ENCODE measurements around the gene GREB1. TPM values are rescaled to one million over a fixed set of nuclear protein-coding genes. Genes with fewer than 3 reads are reported as not detected.

The GREB1 gene
- total RNA-seq, 2 donors from 2014 or later = 0.15 to 1.1 TPM

DNA sequence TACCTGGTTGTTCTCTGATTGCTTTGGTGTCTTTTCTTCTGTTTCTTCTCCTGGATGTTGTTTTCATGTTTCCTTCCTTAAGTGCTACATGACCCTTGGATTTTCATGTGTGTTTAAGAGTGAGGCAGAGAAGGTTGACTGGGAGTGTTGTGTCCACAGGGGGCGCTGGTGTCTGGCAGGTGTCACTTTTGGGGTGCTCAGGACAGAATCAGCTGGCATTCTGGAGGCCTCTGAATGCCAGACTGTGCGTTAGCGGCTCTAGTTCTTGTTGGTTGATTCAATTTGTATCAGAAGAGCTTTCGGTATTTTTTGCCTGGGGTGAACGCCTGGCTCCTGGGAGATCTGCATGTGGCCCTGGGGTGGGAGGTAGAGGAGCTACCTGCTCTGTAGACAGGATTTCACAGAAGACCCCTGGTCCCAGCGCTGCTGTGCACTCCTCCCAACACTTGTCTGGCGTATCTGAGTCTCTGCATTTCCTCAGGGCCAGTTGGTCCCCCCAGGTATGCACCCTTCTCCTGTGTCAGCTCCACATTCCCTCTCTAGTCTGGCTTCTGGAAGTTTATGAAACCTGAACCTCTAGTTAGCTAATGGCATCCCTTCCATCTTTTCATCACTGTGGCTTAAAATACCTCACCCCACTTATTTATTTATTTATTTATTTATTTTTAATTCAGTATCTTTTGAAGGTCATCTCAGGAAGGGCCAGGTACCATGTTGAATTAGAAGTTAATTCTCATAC lies 1.1 kb downstream of the GREB1 start:
- no peak overlapping the region for H3K4me3 Mint-ChIP-seq
- no peaks in the 10 kb centered on the region for H3K36me3 Mint-ChIP-seq (ENCODE audit: low read depth)
- DNase-seq (no peak), ATAC-seq (no peak)
- no peaks in the 10 kb centered on the region for H3K4me1 Mint-ChIP-seq
- no peaks in the 10 kb centered on the region for H3K9me3 ChIP-seq (ENCODE audit: control insufficient read depth, low read length, poor library complexity, severe bottlenecking)
- peaks cover 52% of the 10 kb centered on the region for H3K27me3 Mint-ChIP-seq
- H3K27ac Mint-ChIP-seq = no peak overlapping the region

DNA sequence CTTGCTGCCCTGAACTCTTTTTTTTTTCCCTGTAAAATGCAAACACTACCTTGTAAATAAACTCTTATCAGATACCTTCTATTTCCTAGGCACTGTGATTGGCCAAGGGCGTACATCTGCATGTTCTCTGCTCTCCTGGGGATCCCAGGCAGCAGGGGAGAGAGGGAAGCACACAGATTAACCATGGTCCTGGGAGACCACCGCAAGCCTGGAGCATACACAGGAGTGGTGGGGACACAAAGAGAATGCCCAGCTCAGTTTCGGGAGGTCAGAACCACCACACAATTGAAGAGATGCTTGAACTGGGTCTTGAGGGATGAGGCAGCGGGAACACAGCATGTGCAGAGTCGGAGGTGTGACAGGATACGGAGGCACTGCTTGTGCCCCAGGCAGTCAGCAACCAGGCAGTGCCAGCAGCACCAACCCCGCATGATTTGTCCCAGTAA lies 2.1 kb downstream of the GREB1 start:
- DNase-seq (no peak), ATAC-seq (no peak)
- Mint-ChIP-seq H3K4me3 (no peak overlapping the region), H3K4me1 (no peaks in the 10 kb centered on the region), H3K27ac (no peak overlapping the region), H3K27me3 (peaks cover 60% of the 10 kb centered on the region), H3K36me3 (ENCODE audit: low read depth) (no peaks in the 10 kb centered on the region)
- H3K9me3 ChIP-seq (ENCODE audit: control insufficient read depth, low read length, poor library complexity, severe bottlenecking) = no peaks in the 10 kb centered on the region

GRCh38 chr2:11537951-11538350 lies 4.1 kb downstream of the GREB1 start:
- no peaks in the 10 kb centered on the region for H3K36me3 Mint-ChIP-seq (ENCODE audit: low read depth)

DNA sequence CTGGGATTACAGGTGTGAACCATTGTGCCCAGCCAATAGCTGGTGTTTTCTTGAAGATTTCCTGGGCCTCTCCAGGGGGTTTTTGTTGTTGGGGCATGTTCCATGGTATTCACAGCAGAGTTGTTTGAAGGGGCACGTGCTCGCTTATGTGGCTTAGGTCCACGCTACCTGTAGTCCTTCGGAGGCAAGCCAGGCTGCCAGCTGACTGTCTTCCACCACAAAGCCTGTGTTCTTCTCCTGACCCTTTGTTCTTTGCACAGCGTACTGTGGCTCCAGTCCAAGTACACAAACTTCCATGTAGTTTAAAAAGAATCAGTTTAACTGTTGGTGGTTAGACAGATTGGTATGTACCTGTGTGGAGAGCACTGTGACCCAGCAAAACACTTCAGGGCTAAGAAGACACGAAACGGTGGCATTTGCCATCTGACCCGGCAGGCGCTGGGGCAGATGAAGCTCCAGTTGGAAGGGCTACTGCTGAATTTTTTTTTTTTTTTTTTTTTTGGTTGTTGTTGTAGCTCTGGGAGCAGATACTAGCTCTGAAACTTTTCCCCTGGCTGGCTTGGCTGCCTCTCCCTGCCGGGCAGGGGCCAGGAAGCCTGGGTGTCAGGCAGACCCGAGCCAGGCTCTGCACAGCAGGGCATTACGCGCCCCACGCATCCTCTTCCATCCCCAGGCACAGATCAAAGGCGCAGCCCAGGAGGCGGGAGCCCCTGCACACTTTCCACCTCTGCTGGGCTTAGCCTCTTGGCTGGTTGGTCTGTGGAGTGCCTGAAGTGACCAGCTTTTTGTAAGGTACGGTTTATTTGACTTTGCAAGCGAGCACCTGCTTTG lies 5.7 kb downstream of the GREB1 start:
- H3K27me3 Mint-ChIP-seq = peaks cover 60% of the 10 kb centered on the region

More at GRCh38 chr2:11537951-11538350, 4.1 kb downstream of the GREB1 start:
- Mint-ChIP-seq H3K4me3 (no peak overlapping the region), H3K27ac (no peak overlapping the region), H3K4me1 (no peaks in the 10 kb centered on the region), H3K27me3 (peaks cover 66% of the 10 kb centered on the region)
- no peaks in the 10 kb centered on the region for H3K9me3 ChIP-seq (ENCODE audit: control insufficient read depth, low read length, poor library complexity, severe bottlenecking)
- no peak for DNase-seq
- no peak for ATAC-seq

GRCh38 chr2:11540148-11540995 lies 6.5 kb downstream of the GREB1 start:
- H3K27me3 Mint-ChIP-seq = peaks cover 55% of the 10 kb centered on the region
- no peaks in the 10 kb centered on the region for H3K4me1 Mint-ChIP-seq
- H3K4me3 Mint-ChIP-seq = no peak overlapping the region
- H3K36me3 Mint-ChIP-seq (ENCODE audit: low read depth) = peaks cover 3% of the 10 kb centered on the region
- H3K9me3 ChIP-seq (ENCODE audit: control insufficient read depth, low read length, poor library complexity, severe bottlenecking) = no peaks in the 10 kb centered on the region
- H3K27ac Mint-ChIP-seq = no peak overlapping the region
- DNase-seq (no peak), ATAC-seq (no peak)

More for the DNA sequence above, 5.7 kb downstream of the GREB1 start:
- Mint-ChIP-seq H3K4me3 (no peak overlapping the region), H3K36me3 (ENCODE audit: low read depth) (peaks cover 3% of the 10 kb centered on the region), H3K27ac (no peak overlapping the region), H3K4me1 (no peaks in the 10 kb centered on the region)
- no peaks in the 10 kb centered on the region for H3K9me3 ChIP-seq (ENCODE audit: control insufficient read depth, low read length, poor library complexity, severe bottlenecking)
- no peak for DNase-seq
- ATAC-seq = no peak

GRCh38 chr2:11540996-11541692 lies 7.3 kb downstream of the GREB1 start:
- DNase-seq (no peak), ATAC-seq (no peak)
- H3K27me3 Mint-ChIP-seq = peaks cover 48% of the 10 kb centered on the region
- H3K9me3 ChIP-seq (ENCODE audit: control insufficient read depth, low read length, poor library complexity, severe bottlenecking) = no peaks in the 10 kb centered on the region
- no peak overlapping the region for H3K27ac Mint-ChIP-seq
- no peak overlapping the region for H3K4me3 Mint-ChIP-seq
- H3K4me1 Mint-ChIP-seq = no peaks in the 10 kb centered on the region
- H3K36me3 Mint-ChIP-seq (ENCODE audit: low read depth) = peaks cover 3% of the 10 kb centered on the region

DNA sequence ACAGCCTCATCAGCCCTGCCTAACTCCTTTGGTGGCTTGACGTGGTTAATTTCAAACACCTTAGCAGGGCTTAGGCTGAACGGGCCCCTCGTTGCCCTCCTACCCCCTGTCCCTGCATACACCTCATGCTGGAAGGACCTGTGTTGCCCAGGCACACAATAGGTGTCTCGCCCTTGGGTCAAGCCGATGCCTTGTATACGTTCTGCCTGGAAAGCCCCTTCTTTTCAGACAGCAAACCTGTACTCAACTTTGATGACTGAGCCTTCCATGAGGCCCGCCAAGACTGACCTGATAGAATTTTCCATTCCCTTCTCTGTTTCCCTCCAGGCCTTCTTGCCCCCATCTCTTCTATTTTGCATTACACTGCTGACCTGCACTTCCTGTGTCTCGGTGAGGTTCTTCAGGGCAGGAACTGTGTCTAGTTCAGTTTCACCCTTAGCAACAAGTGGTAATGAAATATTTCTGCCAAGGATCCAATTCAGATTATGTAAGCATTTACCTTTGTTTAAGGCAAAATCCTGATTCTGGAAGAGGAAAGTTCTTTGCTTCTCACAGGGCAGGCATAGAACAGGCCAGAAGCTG lies 7.9 kb downstream of the GREB1 start:
- no peaks in the 10 kb centered on the region for H3K4me1 Mint-ChIP-seq
- H3K27me3 Mint-ChIP-seq = peaks cover 42% of the 10 kb centered on the region
- no peak for ATAC-seq
- H3K36me3 Mint-ChIP-seq (ENCODE audit: low read depth) = peaks cover 3% of the 10 kb centered on the region
- H3K9me3 ChIP-seq (ENCODE audit: control insufficient read depth, low read length, poor library complexity, severe bottlenecking) = no peaks in the 10 kb centered on the region
- no peak for DNase-seq
- no peak overlapping the region for H3K27ac Mint-ChIP-seq
- H3K4me3 Mint-ChIP-seq = no peak overlapping the region

DNA sequence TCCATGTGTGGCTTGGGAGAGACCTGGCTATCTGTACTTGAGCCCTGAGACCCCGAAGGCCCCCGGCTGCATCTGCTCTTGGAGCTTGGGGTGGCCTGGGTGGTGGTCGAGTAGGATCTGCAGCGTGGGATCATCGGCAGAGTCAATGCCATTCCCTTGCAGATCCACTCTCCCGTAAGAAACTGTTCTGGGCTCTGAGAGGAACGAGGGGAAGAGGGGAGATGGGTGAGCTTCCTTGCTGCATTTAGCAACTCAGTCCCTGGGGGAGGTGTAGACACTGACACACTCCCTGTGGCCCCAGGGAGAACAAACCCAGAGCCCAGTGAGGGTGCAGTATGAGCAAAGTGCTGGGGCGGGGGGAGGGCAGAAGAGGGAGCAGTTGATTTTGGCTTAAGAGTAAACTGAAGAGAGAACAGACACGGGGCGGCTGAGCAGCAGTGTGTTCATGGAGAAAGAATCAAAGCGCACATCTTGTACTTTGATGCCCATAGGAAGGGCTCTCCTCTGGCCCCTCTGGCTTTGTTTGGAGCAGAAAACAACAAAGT lies 8.5 kb downstream of the GREB1 start:
- no peak for DNase-seq
- no peak overlapping the region for H3K27ac Mint-ChIP-seq
- peaks cover 3% of the 10 kb centered on the region for H3K36me3 Mint-ChIP-seq (ENCODE audit: low read depth)
- no peak overlapping the region for H3K4me3 Mint-ChIP-seq
- peaks cover 42% of the 10 kb centered on the region for H3K27me3 Mint-ChIP-seq
- no peaks in the 10 kb centered on the region for H3K4me1 Mint-ChIP-seq
- no peak for ATAC-seq
- no peaks in the 10 kb centered on the region for H3K9me3 ChIP-seq (ENCODE audit: control insufficient read depth, low read length, poor library complexity, severe bottlenecking)

- Mint-ChIP-seq H3K27ac (no peak overlapping the region), H3K36me3 (ENCODE audit: low read depth) (peaks cover 5% of the 10 kb centered on the region), H3K4me3 (no peak overlapping the region), H3K4me1 (no peaks in the 10 kb centered on the region), H3K27me3 (peaks cover 47% of the 10 kb centered on the region)
- no peaks in the 10 kb centered on the region for H3K9me3 ChIP-seq (ENCODE audit: control insufficient read depth, low read length, poor library complexity, severe bottlenecking)
- no peak for ATAC-seq
- no peak for DNase-seq
These were observed 9.7 kb downstream of the GREB1 start for GRCh38 chr2:11543337-11544216.

GRCh38 chr2:11546072-11546471 lies 12.2 kb downstream of the GREB1 start:
- Mint-ChIP-seq H3K27me3 (peaks cover 41% of the 10 kb centered on the region), H3K27ac (no peak overlapping the region), H3K36me3 (ENCODE audit: low read depth) (peaks cover 5% of the 10 kb centered on the region), H3K4me3 (no peak overlapping the region), H3K4me1 (no peaks in the 10 kb centered on the region)
- DNase-seq (no peak), ATAC-seq (no peak)
- no peaks in the 10 kb centered on the region for H3K9me3 ChIP-seq (ENCODE audit: control insufficient read depth, low read length, poor library complexity, severe bottlenecking)

DNA sequence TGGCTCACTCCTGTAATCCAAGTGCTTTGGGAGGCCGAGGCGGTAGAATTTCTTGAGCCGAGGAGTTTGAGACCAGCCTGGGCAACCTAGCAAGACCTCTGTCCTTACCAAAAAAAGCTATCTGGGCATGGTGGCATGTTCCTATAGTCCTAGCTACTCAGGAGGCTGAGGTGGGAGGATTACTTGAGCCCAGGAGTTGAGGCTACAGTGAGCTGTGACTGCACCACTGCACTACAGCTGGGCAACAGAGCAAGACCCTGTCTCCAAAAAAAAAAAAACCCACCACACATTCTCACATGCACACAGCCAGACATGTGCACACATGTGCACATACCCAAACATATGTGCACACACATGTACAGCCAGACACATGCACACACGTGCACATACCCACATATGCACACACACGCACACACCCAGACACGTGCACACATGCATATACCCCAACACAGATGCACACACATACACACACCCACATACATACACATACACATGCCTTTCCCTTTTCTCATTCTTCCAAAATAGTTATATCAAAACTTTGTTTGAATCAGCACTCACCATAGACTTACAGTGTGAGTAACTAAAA lies 14.2 kb downstream of the GREB1 start:
- DNase-seq (no peak), ATAC-seq (no peak)
- Mint-ChIP-seq H3K4me1 (no peaks in the 10 kb centered on the region), H3K27ac (no peak overlapping the region), H3K36me3 (ENCODE audit: low read depth) (peaks cover 6% of the 10 kb centered on the region), H3K27me3 (peaks cover 35% of the 10 kb centered on the region), H3K4me3 (no peak overlapping the region)
- H3K9me3 ChIP-seq (ENCODE audit: control insufficient read depth, low read length, poor library complexity, severe bottlenecking) = no peaks in the 10 kb centered on the region

Data from T-helper 17 cell (primary cell).